ENCODE data around the gene TKT. TPM values are rescaled to one million over a fixed set of nuclear protein-coding genes. Genes with fewer than 3 reads are reported as not detected.

TKT gene
- polyA plus RNA-seq, 2 of the 4 experiments (the other 2 are of a cell fraction): 628 to 1,457 TPM

GRCh38 chr3:53226142-53226840 is 29.5 kb downstream of the TKT start:
- H3K9me3 ChIP-seq: no peaks in the 10 kb centered on the region
- H3K27ac ChIP-seq: peak overlapping the region in 1 of 2 experiments; percentile 100; a peak in 3 of 6 replicates
- DNase-seq (ENCODE audit: low read depth in 1 of 2, low spot score in 1 of 2) (no peak), FAIRE-seq (no peak), ATAC-seq (no peak)
- TF ChIP-seq RARB (CRISPR knock-in tag; IDR thresholded peaks at IDR 0.05): no peak
- no peak for TF ChIP-seq EP300 (IDR thresholded peaks at IDR 0.05)
- TF ChIP-seq CBX8 (IDR thresholded peaks at IDR 0.05): no peak
- TF ChIP-seq USF2 (IDR thresholded peaks at IDR 0.05): no peak
- no peak for TF ChIP-seq EHF (CRISPR knock-in tag; IDR thresholded peaks at IDR 0.05)
- TF ChIP-seq, protein P1, sequence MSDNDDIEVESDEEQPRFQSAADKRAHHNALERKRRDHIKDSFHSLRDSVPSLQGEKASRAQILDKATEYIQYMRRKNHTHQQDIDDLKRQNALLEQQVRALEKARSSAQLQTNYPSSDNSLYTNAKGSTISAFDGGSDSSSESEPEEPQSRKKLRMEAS (IDR thresholded peaks at IDR 0.05): no peak
- no peak for TF ChIP-seq ESRRA (IDR thresholded peaks at IDR 0.05; ENCODE audit: borderline replicate concordance, low read length)
- no peak for TF ChIP-seq TFCP2L1 (CRISPR knock-in tag; IDR thresholded peaks at IDR 0.05)
- no peak for TF ChIP-seq KDM5A (IDR thresholded peaks at IDR 0.05)
- no peak for TF ChIP-seq ZC3H11A (IDR thresholded peaks at IDR 0.05)
- TF ChIP-seq RAD21 (conservative IDR thresholded peaks at IDR 0.05 in 1 of 2, IDR thresholded peaks at IDR 0.05 in 1 of 2): no peak
- no peak for TF ChIP-seq HOXB5 (CRISPR knock-in tag; IDR thresholded peaks at IDR 0.05)
- TF ChIP-seq, protein P2, sequence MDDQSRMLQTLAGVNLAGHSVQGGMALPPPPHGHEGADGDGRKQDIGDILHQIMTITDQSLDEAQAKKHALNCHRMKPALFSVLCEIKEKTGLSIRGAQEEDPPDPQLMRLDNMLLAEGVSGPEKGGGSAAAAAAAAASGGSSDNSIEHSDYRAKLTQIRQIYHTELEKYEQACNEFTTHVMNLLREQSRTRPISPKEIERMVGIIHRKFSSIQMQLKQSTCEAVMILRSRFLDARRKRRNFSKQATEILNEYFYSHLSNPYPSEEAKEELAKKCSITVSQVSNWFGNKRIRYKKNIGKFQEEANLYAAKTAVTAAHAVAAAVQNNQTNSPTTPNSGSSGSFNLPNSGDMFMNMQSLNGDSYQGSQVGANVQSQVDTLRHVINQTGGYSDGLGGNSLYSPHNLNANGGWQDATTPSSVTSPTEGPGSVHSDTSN (IDR thresholded peaks at IDR 0.05): no peak
- no peak for TF ChIP-seq FOSL2 (IDR thresholded peaks at IDR 0.05)
- TF ChIP-seq FOSL2 (CRISPR knock-in tag; IDR thresholded peaks at IDR 0.05): no peak
- no peak for TF ChIP-seq SMC3 (IDR thresholded peaks at IDR 0.05)
- TF ChIP-seq, protein P3, sequence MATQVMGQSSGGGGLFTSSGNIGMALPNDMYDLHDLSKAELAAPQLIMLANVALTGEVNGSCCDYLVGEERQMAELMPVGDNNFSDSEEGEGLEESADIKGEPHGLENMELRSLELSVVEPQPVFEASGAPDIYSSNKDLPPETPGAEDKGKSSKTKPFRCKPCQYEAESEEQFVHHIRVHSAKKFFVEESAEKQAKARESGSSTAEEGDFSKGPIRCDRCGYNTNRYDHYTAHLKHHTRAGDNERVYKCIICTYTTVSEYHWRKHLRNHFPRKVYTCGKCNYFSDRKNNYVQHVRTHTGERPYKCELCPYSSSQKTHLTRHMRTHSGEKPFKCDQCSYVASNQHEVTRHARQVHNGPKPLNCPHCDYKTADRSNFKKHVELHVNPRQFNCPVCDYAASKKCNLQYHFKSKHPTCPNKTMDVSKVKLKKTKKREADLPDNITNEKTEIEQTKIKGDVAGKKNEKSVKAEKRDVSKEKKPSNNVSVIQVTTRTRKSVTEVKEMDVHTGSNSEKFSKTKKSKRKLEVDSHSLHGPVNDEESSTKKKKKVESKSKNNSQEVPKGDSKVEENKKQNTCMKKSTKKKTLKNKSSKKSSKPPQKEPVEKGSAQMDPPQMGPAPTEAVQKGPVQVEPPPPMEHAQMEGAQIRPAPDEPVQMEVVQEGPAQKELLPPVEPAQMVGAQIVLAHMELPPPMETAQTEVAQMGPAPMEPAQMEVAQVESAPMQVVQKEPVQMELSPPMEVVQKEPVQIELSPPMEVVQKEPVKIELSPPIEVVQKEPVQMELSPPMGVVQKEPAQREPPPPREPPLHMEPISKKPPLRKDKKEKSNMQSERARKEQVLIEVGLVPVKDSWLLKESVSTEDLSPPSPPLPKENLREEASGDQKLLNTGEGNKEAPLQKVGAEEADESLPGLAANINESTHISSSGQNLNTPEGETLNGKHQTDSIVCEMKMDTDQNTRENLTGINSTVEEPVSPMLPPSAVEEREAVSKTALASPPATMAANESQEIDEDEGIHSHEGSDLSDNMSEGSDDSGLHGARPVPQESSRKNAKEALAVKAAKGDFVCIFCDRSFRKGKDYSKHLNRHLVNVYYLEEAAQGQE (IDR thresholded peaks at IDR 0.05): no peak
- TF ChIP-seq HDAC2 (IDR thresholded peaks at IDR 0.05): no peak
- no peak overlapping the region for H3K4me2 ChIP-seq
- peaks cover 91% of the 10 kb centered on the region for H3K4me1 ChIP-seq
- POLR2A ChIA-PET: no interaction called here
- 67% methylated on average over 4 of the region's 12 CpGs for WGBS (ENCODE audit: missing lambda C conversion rate)
- CTCF ChIA-PET: no interaction called here
- no peak overlapping the region for H3K4me3 ChIP-seq

DNA sequence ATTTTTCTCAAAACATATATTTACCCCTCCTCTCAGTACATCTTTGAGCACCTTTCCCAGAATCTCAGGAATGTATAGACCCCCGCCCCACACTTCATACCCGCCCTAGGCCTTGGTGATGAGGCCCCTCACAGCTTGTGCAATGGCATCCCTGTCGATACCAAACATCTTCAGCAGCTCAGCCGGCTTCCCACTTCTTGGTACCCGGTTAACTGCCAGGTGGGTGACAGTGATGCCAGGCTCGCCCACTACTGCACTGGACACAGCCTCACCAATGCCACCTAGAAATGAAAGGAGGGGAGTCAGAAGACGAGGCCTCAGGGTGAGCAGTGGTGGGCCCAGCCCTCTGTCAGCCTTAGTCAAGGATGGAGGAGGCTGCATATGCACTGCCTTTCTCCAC is 30.2 kb downstream of the TKT start:
- POLR2A ChIA-PET: no interaction called here

More for the DNA sequence above, 30.2 kb downstream of the TKT start:
- FAIRE-seq (no peak), DNase-seq (ENCODE audit: low read depth in 1 of 2, low spot score in 1 of 2) (no peak), ATAC-seq (no peak)
- peak overlapping the region in 1 of 2 experiments; percentile 100; a peak in 2 of 6 replicates for H3K27ac ChIP-seq
- no peak overlapping the region for H3K4me3 ChIP-seq
- TF ChIP-seq RCOR1 (IDR thresholded peaks at IDR 0.05; ENCODE audit: low read depth, low read length): no peak
- no peak for TF ChIP-seq ZC3H11A (IDR thresholded peaks at IDR 0.05)
- TF ChIP-seq, protein P4, sequence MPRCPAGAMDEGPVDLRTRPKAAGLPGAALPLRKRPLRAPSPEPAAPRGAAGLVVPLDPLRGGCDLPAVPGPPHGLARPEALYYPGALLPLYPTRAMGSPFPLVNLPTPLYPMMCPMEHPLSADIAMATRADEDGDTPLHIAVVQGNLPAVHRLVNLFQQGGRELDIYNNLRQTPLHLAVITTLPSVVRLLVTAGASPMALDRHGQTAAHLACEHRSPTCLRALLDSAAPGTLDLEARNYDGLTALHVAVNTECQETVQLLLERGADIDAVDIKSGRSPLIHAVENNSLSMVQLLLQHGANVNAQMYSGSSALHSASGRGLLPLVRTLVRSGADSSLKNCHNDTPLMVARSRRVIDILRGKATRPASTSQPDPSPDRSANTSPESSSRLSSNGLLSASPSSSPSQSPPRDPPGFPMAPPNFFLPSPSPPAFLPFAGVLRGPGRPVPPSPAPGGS (IDR thresholded peaks at IDR 0.05): no peak
- no peak for TF ChIP-seq CBX2 (IDR thresholded peaks at IDR 0.05; ENCODE audit: borderline replicate concordance, low read depth)
- no peaks in the 10 kb centered on the region for H3K9me3 ChIP-seq
- no peak overlapping the region for H3K4me2 ChIP-seq
- CTCF ChIA-PET: interaction anchor here (7.4 kb wide), 1 partner anchor 9 kb away, joined by 69 read pairs; no protein-coding TSS in a partner anchor
- WGBS (ENCODE audit: missing lambda C conversion rate): 68% methylated on average over 5 of the region's 7 CpGs
- peaks cover 84% of the 10 kb centered on the region for H3K4me1 ChIP-seq

Data from A549 (cell line).